T-cell (primary cell): ENCODE measurements around the gene KCNMA1. TPM values are rescaled to one million over a fixed set of nuclear protein-coding genes. Genes with fewer than 3 reads are reported as not detected.
A peak's percentile ranks its signal among the peaks of the same experiment; 100 is the strongest.

Source experiments
- ATAC-seq, 4 experiments: fragments of 200-7000 bp in 3 of 4; fragments of 150-1000 bp in 1 of 4; cut with Tn5 transposase; replicated peaks in 1 of 4; 1 replicate in 3 of 4; 2 replicates in 1 of 4; pipeline ENCODE4 v1.10.0; 2021; ENCODE audit warnings: moderate library complexity in 3 of 4, mild to moderate bottlenecking in 2 of 4, moderate number of reproducible peaks in 1 of 4
- CTCF ChIA-PET, 2 donors: fragments of 300-600 bp; sonication (Branson Sonifier 250); formaldehyde crosslinking; loops; one replicate each; lab custom pipeline; 2022; ENCODE audit warnings: antibody characterized with exemption in 2 of 2; lab: Charles Lee
- POLR2A ChIA-PET, 2 donors: fragments of 300-600 bp; sonication (Branson Sonifier 250); formaldehyde crosslinking; loops; one replicate each; lab custom pipeline; 2022; ENCODE audit warnings: antibody characterized with exemption in 2 of 2; lab: Charles Lee
- DNase-seq, 35 experiments: peaks; one replicate each; pipeline versions ENCODE4 v3.0.0 to v3.0.0-alpha.2; 2013 to 2023
- H3K27ac ChIP-seq: one replicate; pipeline ENCODE4 v1.5.1; 2013; ENCODE audit warnings: low read length
- H3K27me3 ChIP-seq, 2 experiments: replicated peaks in 1 of 2; 1 replicate in 1 of 2; 2 replicates in 1 of 2; pipeline versions ENCODE4 v1.6.1 to v1.7.0; 2013; ENCODE audit warnings: low read length in 1 of 2, mixed read lengths in 1 of 2; ENCODE audit not compliant: control insufficient read depth in 2 of 2, insufficient read depth in 2 of 2; ENCODE audit errors: extremely low read depth in 1 of 2
- H3K36me3 ChIP-seq, 2 donors: 1 replicate in 1 of 2; 2 replicates in 1 of 2; pipeline versions ENCODE4 v1.6.1 to v1.7.0; 2013; ENCODE audit warnings: low read length in 1 of 2; ENCODE audit not compliant: control insufficient read depth in 2 of 2, insufficient read depth in 1 of 2; ENCODE audit errors: extremely low read depth in 1 of 2
- H3K4me1 ChIP-seq, 2 experiments: 1 replicate in 1 of 2; 2 replicates in 1 of 2; pipeline versions ENCODE4 v1.6.1 to v1.7.0; 2013; ENCODE audit warnings: low read length in 2 of 2, mixed read lengths in 1 of 2; ENCODE audit not compliant: insufficient read depth in 2 of 2, control insufficient read depth in 1 of 2; ENCODE audit errors: extremely low read depth in 1 of 2
- H3K4me3 ChIP-seq, 2 donors: 1 replicate in 1 of 2; 2 replicates in 1 of 2; pipeline versions ENCODE4 v1.5.1 to v1.7.0; 2013; ENCODE audit warnings: mild to moderate bottlenecking in 2 of 2, low read length in 1 of 2, moderate library complexity in 1 of 2; ENCODE audit not compliant: control insufficient read depth in 1 of 2; ENCODE audit errors: extremely low read depth in 1 of 2
- H3K9me3 ChIP-seq: 2 replicates; pipeline ENCODE4 v1.7.0; 2013
- H3K27ac Mint-ChIP-seq, 2 donors: one replicate each; pipeline ENCODE4 v1.8.0; 2020 to 2021; ENCODE audit warnings: mild to moderate bottlenecking in 2 of 2, mixed read lengths in 2 of 2
- H3K27me3 Mint-ChIP-seq, 2 donors: one replicate each; pipeline ENCODE4 v1.8.0; 2021 to 2022; ENCODE audit warnings: mixed read lengths in 2 of 2
- H3K36me3 Mint-ChIP-seq: one replicate; pipeline ENCODE4 v1.8.0; 2021; ENCODE audit warnings: mixed read lengths
- H3K4me1 Mint-ChIP-seq, 3 donors: one replicate each; pipeline ENCODE4 v1.8.0; 2020 to 2022; ENCODE audit warnings: mixed read lengths in 3 of 3, mild to moderate bottlenecking in 1 of 3
- H3K4me3 Mint-ChIP-seq, 3 donors: one replicate each; pipeline ENCODE4 v1.8.0; 2020 to 2022; ENCODE audit warnings: mild to moderate bottlenecking in 3 of 3, mixed read lengths in 3 of 3, moderate library complexity in 3 of 3
- H3K9me3 Mint-ChIP-seq, 3 donors: one replicate each; pipeline ENCODE4 v1.8.0; 2020 to 2022; ENCODE audit warnings: mixed read lengths in 3 of 3
- WGBS: methylation state at CpG from one replicate; pipeline ENCODE4 v1.1.5; 2013; ENCODE audit warnings: missing lambda C conversion rate; ENCODE audit not compliant: insufficient coverage; 5-methylcytosine and 5-hydroxymethylcytosine counted together
- total RNA-seq, 35 experiments: library from RNA in 6 of 35; stranded (reverse) in 6 of 35; fragments of 120-200 nt in 1 of 35; gene quantifications; one replicate each; pipeline versions ENCODE4 v1.2.1 to v1.2.4 and lab custom pipeline; 2013 to 2026

The KCNMA1 gene
- total RNA-seq, 5 donors from 2014 or later (not counting 1 experiment from before 2014, with no cell fraction given) = 0.14 to 1.6 (median 0.60) TPM

GRCh38 chr10:77010430-77010829 lies 627.2 kb downstream of the KCNMA1 start:
- WGBS = 81% methylated on average over 2 of the region's 3 CpGs
- Mint-ChIP-seq H3K36me3 (no peaks in the 10 kb centered on the region), H3K27ac (no peak overlapping the region), H3K27me3 (peaks cover under 1 to 6% of the 10 kb centered on the region in 2 donors), H3K4me3 (no peak overlapping the region), H3K4me1 (no peaks in the 10 kb centered on the region), H3K9me3 (no peaks in the 10 kb centered on the region)
- ChIA-PET CTCF (no interaction called here), POLR2A (no interaction called here)
- no peak overlapping the region for H3K4me3 ChIP-seq
- peaks cover 0 to 3% of the 10 kb centered on the region in 2 experiments for H3K27me3 ChIP-seq
- no peaks in the 10 kb centered on the region for H3K36me3 ChIP-seq
- H3K27ac ChIP-seq = no peak overlapping the region
- ATAC-seq (no peak), DNase-seq (no peak)
- no peaks in the 10 kb centered on the region for H3K4me1 ChIP-seq
- H3K9me3 ChIP-seq = no peaks in the 10 kb centered on the region

DNA sequence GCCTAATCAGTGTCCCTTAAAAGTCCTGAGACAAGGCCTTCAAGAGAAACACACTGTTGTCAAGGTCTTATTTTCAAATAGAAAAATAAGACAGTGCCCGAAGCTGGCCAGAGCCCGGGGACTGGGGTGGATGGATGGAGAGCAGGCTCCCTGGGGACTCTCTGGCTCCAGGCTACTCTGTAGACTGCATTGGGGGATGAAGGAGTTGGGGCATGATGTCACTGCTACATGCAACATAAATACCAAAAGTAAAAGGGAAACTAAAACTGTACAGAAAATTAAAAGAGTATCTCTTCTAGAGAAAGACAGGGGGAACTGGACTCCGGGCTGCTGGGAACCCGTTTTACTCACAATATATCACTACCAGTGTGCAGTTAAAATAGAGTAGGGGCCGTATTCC lies 629.8 kb downstream of the KCNMA1 start:
- no peak overlapping the region for H3K27ac ChIP-seq
- Mint-ChIP-seq H3K27me3 (no peaks in the 10 kb centered on the region), H3K4me1 (no peaks in the 10 kb centered on the region), H3K36me3 (no peaks in the 10 kb centered on the region), H3K4me3 (no peak overlapping the region), H3K27ac (no peak overlapping the region), H3K9me3 (no peaks in the 10 kb centered on the region)
- WGBS = no CpG with 5 or more reads among the region's 5 CpGs
- no peak overlapping the region for H3K4me3 ChIP-seq
- ATAC-seq (no peak), DNase-seq (no peak)
- no peaks in the 10 kb centered on the region for H3K36me3 ChIP-seq
- no peaks in the 10 kb centered on the region for H3K27me3 ChIP-seq
- H3K9me3 ChIP-seq = no peaks in the 10 kb centered on the region
- CTCF ChIA-PET = interaction anchor here in 1 of 2 donors (1.0 kb wide), 1 partner anchor 101 kb away, joined by 4 read pairs; no protein-coding TSS in a partner anchor
- no peaks in the 10 kb centered on the region for H3K4me1 ChIP-seq
- POLR2A ChIA-PET = no interaction called here

DNA sequence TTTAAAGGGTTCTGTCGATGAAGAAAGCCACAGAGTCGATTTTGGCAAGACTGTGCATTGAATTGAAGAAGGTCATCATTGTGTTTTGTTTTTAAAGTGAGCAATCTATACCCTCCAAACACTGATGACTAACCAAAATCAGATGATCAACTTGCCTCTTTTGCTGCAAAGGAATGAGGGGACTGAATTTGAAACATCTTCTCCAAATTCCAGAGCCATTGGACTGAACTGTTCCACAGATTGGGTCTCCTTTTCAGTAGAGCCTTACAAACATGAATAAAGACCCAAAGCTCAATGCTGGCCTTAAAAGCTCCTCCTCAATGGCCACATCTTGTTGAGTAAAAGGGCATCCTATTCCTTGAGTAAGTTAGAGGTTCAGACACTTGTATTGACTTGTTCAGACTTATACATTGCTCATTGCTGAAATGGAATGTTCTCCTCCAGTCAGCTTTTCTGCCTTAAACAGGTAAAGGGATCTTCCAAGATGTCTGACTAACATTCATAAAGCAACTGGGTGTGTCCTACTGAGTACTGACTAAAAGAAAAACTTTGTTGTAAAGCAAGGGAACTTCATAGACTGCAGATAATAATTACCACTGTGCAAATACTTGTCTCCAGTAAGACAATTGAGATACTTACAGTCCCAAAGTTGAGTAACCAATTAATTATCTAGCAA lies 630.6 kb downstream of the KCNMA1 start:
- Mint-ChIP-seq H3K36me3 (no peaks in the 10 kb centered on the region), H3K27ac (no peak overlapping the region), H3K4me1 (no peaks in the 10 kb centered on the region), H3K4me3 (no peak overlapping the region), H3K9me3 (no peaks in the 10 kb centered on the region), H3K27me3 (no peaks in the 10 kb centered on the region)
- Histone ChIP-seq H3K4me3 (no peak overlapping the region), H3K27ac (no peak overlapping the region), H3K27me3 (no peaks in the 10 kb centered on the region), H3K36me3 (no peaks in the 10 kb centered on the region), H3K4me1 (no peaks in the 10 kb centered on the region), H3K9me3 (no peaks in the 10 kb centered on the region)
- no peak for ATAC-seq
- POLR2A ChIA-PET = no interaction called here
- WGBS = no CpG with 5 or more reads among the region's 2 CpGs
- DNase-seq = no peak
- CTCF ChIA-PET = interaction anchor here in 1 of 2 donors (1.1 kb wide), 1 partner anchor 10 kb away, joined by 5 read pairs; no protein-coding TSS in a partner anchor

GRCh38 chr10:77005871-77006270 lies 631.7 kb downstream of the KCNMA1 start:
- Mint-ChIP-seq H3K27ac (no peak overlapping the region), H3K4me1 (no peaks in the 10 kb centered on the region), H3K4me3 (no peak overlapping the region), H3K36me3 (no peaks in the 10 kb centered on the region), H3K27me3 (peaks cover 0 to 6% of the 10 kb centered on the region in 2 donors), H3K9me3 (no peaks in the 10 kb centered on the region)
- no peak for ATAC-seq
- Histone ChIP-seq H3K27ac (no peak overlapping the region), H3K4me1 (no peaks in the 10 kb centered on the region), H3K36me3 (no peaks in the 10 kb centered on the region), H3K4me3 (no peak overlapping the region), H3K9me3 (no peaks in the 10 kb centered on the region), H3K27me3 (no peaks in the 10 kb centered on the region)
- no peak for DNase-seq
- CTCF ChIA-PET = interaction anchor here in 1 of 2 donors (1.1 kb wide), 1 partner anchor 9 kb away, joined by 5 read pairs; no protein-coding TSS in a partner anchor
- POLR2A ChIA-PET = no interaction called here

DNA sequence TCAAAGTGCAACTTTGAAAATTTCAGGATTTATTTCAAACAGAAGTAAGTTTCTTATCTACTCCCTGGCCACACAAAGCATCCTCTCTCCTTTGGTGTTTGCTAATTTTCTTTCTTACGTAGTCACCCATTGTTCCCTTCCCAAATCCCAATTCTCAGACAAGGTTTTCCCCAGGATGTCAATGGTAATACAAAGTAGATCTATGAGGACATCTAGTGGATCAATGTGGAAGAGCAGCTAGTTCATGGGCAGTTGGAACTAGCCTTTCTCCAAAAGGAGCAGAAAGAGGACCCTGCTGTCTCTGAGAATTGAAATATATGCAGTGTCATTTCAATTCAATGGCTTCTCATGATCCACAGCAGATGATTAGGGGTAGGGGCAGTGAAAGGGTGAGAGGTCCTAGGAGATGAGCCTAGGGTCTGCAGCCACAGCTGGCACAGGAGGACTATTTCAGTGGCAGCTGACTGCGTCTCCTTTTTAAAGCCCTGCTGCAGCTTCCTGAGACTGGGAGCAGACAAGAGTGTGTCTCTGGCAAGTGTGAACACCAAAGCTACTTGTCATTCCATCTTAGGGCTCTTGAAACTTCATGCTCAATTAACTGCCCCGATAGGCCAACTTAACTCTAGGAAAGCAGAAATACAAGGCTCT lies 632.6 kb downstream of the KCNMA1 start:
- ATAC-seq = no peak

DNA sequence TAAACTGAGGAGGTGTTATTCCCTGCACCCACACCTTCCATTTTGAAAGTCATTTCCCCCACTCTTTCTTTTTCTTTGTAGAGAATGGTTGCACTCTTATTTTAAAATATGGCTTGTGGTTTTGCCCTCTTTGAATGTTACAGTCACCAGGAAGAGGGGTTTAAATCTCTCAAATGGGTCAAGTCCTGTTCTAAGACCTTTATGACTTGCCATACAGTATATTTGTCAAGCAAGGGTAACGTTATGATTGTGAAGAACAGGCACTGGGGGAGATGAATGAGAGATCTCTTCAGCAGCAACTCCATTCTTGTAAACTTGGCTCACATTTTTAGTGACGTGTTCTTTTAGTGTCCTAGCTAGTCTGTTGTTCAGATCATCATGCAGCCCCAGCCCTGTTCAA lies 634.7 kb downstream of the KCNMA1 start:
- Mint-ChIP-seq H3K4me1 (no peaks in the 10 kb centered on the region), H3K27me3 (peaks cover 5 to 8% of the 10 kb centered on the region in 2 donors), H3K4me3 (no peak overlapping the region), H3K36me3 (no peaks in the 10 kb centered on the region), H3K27ac (no peak overlapping the region), H3K9me3 (no peaks in the 10 kb centered on the region)
- ChIA-PET POLR2A (no interaction called here), CTCF (interaction anchor here in 1 of 2 donors (0.5 kb wide), 1 partner anchor 19 kb away, joined by 8 read pairs; no protein-coding TSS in a partner anchor)
- Histone ChIP-seq H3K4me1 (no peaks in the 10 kb centered on the region), H3K4me3 (no peak overlapping the region), H3K27ac (no peak overlapping the region), H3K27me3 (no peaks in the 10 kb centered on the region), H3K9me3 (no peaks in the 10 kb centered on the region), H3K36me3 (no peaks in the 10 kb centered on the region)
- no peak for ATAC-seq
- no peak for DNase-seq
- WGBS = no CpG with 5 or more reads among the region's 2 CpGs

More for the DNA sequence above, 632.6 kb downstream of the KCNMA1 start:
- ChIA-PET CTCF (interaction anchor here in 1 of 2 donors (1.3 kb wide), 1 partner anchor 37 kb away, joined by 5 read pairs; no protein-coding TSS in a partner anchor), POLR2A (no interaction called here)
- Histone ChIP-seq H3K9me3 (no peaks in the 10 kb centered on the region), H3K27ac (no peak overlapping the region), H3K4me3 (no peak overlapping the region), H3K36me3 (no peaks in the 10 kb centered on the region), H3K27me3 (no peaks in the 10 kb centered on the region), H3K4me1 (no peaks in the 10 kb centered on the region)
- WGBS = 100% methylated on average over 1 of the region's 3 CpGs
- Mint-ChIP-seq H3K4me1 (no peaks in the 10 kb centered on the region), H3K36me3 (no peaks in the 10 kb centered on the region), H3K27me3 (peaks cover 0 to 6% of the 10 kb centered on the region in 2 donors), H3K27ac (no peak overlapping the region), H3K9me3 (no peaks in the 10 kb centered on the region), H3K4me3 (no peak overlapping the region)
- DNase-seq = peak in 1 of 35 experiments; percentile 16
